Measurements from ENCODE around the gene CORO2B.

CORO2B gene

DNA sequence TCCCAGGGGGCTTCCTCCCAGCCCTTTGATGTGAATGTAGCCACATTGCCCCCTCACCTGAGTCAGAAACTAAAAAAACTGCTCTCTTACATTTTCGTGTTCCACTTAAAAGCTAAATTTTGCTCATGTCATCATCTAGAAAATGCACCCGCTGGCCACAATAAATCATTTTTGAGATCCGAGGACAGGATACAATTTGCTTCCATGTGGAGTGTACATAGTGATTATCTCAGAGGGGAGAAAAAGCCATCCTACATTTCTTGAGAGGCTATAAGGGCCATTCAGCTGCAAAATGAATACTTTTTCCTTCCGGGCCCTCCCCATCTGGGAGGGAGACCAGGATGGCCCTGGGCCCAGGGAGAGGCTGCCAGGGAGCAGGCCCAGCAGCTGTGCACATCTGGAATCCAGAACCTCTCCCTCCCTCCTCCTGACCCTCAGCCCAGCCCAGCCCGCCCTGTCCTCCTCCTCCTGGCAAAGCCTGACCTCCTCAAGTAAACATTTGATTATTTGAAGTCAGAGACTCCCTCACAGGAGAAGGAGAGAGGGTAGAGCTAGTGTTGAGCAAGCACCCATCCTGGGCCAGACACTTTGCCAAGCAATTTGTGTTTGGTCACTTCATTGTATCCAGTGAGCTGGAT, 59.1 kb downstream of the CORO2B start:
- DNase-seq (ENCODE audit: low read depth), result no peak
- TF ChIP-seq, protein P1, sequence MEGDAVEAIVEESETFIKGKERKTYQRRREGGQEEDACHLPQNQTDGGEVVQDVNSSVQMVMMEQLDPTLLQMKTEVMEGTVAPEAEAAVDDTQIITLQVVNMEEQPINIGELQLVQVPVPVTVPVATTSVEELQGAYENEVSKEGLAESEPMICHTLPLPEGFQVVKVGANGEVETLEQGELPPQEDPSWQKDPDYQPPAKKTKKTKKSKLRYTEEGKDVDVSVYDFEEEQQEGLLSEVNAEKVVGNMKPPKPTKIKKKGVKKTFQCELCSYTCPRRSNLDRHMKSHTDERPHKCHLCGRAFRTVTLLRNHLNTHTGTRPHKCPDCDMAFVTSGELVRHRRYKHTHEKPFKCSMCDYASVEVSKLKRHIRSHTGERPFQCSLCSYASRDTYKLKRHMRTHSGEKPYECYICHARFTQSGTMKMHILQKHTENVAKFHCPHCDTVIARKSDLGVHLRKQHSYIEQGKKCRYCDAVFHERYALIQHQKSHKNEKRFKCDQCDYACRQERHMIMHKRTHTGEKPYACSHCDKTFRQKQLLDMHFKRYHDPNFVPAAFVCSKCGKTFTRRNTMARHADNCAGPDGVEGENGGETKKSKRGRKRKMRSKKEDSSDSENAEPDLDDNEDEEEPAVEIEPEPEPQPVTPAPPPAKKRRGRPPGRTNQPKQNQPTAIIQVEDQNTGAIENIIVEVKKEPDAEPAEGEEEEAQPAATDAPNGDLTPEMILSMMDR (IDR thresholded peaks at IDR 0.05; ENCODE audit: insufficient read depth, low read depth, low read length, missing control alignments), result no peak
- H3K4me3 ChIP-seq (ENCODE audit: low read depth, low read length), result no peak overlapping the region

DNA sequence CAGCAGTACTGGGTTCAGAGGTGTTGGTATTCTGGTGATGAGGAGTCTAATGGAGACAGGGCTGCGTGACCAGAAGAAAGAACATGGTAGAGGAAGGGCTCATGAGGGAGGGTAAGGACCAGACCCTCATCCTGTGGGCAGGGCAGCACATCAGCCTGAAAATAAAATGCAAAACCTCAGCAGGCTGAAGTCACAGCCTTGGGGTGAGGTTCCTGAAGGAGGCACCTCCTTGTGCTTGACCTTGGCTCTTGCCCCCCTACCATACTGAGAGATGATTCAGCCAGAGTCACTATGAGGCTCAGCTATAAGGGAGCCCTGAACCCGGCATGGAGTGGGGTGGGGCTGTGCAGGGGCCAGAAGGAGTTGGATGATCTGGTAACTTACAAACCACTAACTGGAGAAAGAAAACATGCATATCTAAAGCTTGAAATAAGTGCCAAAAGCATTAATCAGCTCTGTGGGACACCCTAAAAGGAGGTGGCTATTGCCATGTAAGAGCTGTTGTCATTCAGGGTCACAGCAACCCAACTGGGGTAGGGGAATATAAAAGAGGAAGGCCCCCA, 60.2 kb downstream of the CORO2B start:
- no peak overlapping the region for H3K4me3 ChIP-seq (ENCODE audit: low read depth, low read length)
- TF ChIP-seq, protein P1 (IDR thresholded peaks at IDR 0.05; ENCODE audit: insufficient read depth, low read depth, low read length, missing control alignments), result no peak
- DNase-seq (ENCODE audit: low read depth), result no peak

DNA sequence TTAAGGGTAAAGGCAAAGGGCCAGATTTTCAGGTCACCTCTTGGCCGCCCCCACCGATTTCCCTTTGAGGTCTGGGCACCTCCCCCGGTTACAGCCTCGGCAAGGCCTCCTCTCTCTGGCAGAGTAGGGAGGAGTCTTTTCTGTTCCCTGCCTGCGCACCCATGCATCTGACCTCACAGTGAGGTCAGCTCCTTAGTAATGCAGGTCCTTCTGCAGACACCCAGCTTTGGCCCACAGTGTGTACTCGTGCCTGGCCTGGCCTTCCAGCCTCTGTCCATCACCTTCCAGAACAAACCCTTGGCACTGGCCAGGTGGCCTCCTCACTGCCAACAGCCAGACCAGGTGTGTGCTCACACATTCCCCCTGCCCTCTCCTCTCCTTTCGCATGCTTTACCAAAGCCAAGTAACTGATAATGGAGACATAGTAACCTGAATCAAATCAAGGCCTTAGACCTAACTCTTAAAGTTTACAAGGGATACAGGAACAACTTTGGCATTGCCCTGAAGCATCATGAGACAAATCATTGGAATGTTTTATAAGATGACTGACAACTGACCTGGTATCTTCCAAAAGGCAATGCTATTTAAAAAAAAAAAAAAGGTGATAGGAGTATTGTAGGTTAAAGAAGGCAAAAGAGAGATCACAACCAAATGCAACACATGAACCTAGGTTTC, 61.3 kb downstream of the CORO2B start:
- no peak for DNase-seq (ENCODE audit: low read depth)
- TF ChIP-seq, protein P1 (IDR thresholded peaks at IDR 0.05; ENCODE audit: insufficient read depth, low read depth, low read length, missing control alignments), result no peak
- H3K4me3 ChIP-seq (ENCODE audit: low read depth, low read length), result no peak overlapping the region

DNA sequence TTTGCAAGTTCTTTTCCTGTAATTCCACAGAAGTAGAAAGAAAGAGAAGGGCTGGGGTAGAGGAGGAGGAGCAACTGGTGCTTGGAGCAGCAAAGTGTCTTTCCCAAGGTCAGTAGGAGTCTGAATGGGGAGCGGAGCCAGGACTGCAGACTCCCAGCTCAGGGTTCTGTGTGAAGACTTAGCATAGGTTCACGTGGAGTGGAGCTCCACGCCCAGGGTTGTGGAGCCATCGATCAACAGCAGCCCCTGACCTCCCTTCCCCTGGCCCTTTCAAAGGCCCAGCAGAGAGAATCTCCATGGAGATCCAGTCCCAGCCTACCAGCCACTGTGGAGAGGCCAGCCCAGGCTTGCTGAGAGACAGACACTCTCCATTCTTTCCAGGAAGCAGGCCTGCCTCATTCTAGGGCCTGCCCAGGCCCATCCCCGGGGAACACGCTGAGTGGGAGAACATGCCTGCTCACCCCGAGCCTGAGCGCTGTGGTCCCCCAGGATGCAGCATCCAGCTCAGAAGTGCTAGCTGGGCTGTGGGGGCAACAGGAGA, 62.1 kb downstream of the CORO2B start:
- TF ChIP-seq, protein P1 (IDR thresholded peaks at IDR 0.05; ENCODE audit: insufficient read depth, low read depth, low read length, missing control alignments), result no peak
- no peak for DNase-seq (ENCODE audit: low read depth)
- H3K4me3 ChIP-seq (ENCODE audit: low read depth, low read length), result no peak overlapping the region

DNA sequence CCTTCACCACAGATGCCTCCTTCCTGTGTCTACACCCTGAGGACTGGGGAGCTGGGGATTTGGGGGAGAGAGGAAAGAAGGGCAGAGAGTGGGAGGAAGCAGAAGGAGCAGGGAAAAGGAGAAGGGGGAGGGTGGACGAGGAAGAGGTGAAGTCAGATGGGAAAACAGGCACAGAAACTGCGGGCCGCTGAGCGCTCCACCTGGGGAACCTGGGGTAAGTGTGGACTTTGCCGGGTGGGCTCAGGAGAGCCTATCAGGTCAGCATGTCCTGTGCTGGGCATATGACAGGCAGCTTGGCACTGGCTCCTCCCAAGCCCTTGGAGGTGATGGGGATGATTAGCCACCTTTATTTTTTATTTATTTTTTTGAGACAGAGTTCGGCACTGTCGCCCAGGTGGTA, 62.6 kb downstream of the CORO2B start:
- H3K4me3 ChIP-seq (ENCODE audit: low read depth, low read length), result no peak overlapping the region
- TF ChIP-seq, protein P1 (IDR thresholded peaks at IDR 0.05; ENCODE audit: insufficient read depth, low read depth, low read length, missing control alignments), result no peak
- DNase-seq (ENCODE audit: low read depth), result no peak

DNA sequence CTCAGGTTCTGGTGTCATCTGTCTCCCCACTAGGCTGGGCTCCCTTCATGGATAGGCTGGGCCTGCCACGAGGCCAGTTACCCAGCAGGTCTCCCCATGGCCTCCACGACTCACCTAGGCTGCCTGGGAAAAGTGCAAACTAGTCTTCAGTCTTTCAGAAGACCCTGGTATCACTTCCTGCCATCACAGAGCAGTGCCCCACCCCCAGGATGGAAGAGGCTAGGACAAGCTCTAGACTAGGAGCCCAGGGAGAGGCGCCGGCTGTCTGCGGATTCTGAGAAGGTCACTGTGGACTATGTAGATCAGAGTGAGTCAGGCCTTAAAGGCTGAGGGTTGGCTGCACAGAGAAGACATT, 63.7 kb downstream of the CORO2B start:
- TF ChIP-seq, protein P1 (IDR thresholded peaks at IDR 0.05; ENCODE audit: insufficient read depth, low read depth, low read length, missing control alignments), result no peak
- DNase-seq (ENCODE audit: low read depth), result no peak
- H3K4me3 ChIP-seq (ENCODE audit: low read depth, low read length), result no peak overlapping the region

Data from GM12865 (cell line).